ENCODE results near the gene CDK15.

Gene CDK15

DNA sequence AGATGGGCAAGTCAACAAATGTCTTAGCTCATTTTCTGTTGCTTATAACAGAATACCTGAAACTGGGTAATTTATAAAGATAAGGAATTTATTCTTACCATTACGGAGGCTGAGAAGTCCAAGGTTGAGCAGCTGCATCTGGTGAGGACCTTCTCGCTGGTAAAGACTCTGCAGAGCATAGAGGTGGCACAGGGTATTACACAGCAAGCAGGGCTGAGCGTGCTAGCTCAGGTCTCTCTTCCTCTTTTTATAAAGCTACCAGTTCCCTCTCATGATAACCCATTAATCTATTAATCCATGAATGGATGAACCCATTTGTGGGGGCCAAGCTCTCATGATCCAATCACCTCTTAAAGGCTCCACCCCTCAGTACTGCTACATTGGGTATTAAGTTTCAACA is 109.1 kb downstream of the CDK15 start:
- no peak for DNase-seq

- DNase-seq = no peak
Observed at GRCh38 chr2:201916565-201916964, 110.2 kb downstream of the CDK15 start.

DNA sequence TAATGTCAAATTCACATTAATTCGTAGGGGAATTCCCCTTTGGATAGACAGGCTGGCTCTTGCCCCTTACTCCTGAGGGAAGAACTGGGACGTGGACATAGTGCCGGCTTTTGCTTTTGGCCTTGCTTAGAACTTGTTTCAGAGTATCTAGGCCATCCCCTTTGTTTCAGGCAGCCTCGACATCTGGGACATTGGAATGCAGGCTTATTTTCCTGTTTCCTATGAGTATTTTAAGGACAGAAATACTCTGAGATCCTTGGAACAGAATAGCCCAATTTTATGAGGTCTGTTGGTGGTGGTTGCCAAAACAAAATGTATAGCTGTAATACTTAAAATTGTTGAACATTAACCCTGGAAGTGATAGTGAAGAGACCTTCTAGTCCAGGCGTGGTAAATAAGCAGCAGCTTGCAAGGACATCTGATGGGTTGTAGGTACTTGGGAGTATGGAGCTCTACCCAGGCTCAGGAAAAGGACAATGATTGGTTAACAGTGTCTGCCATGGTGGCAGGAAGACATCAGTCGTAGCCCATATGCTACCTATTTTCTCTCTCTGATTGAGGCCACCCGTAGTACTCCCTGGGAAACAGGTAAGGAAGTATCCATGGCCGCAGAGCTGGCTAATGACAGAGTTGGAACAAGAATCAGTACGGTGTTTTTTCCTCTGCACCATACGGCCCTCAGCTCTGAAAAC is 112.4 kb downstream of the CDK15 start:
- DNase-seq = no peak

GRCh38 chr2:201919308-201919634 is 112.9 kb downstream of the CDK15 start:
- no peak for DNase-seq

DNA sequence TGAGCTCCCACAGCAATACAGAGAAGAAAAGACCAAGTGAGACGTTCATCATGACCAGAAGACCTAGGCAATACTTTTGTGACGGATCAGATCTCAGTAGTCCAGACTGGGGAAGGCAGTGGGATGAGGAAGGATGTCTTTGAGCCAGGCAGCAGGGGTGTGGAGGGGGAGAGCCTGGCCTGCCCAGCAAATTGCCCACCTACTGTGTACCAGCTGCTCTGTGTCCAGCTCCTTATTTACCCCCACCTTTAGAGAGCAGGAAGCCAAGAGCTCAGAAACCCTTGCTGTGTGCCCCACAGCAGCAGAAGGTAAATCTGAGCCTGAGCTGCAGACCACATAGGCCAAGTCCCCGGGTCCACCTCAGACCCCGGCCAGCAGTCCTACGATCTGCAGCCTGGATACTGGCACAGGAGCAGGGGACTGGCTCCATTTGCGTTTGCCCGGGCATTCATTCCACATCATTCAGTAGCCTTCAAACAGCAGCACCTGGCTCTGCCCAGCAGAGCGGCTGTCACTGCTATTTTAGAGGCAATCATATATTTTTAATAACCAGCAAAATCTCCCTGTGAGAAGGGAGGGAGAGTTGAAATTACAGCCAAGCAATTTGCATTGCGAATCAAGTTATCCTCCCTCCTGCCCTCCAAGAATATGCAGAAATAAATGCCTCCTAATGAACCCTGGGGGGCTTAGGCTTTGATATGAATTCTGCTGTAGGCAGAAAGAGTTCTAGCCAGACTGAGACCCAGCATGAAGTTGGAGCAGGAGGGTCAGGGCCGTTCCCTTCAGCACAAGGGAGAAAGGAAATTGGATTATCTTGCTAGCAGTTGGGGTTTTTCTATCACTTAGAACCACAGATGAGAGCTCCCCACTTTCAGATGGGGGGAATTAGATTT is 117.3 kb downstream of the CDK15 start:
- DNase-seq = no peak

DNA sequence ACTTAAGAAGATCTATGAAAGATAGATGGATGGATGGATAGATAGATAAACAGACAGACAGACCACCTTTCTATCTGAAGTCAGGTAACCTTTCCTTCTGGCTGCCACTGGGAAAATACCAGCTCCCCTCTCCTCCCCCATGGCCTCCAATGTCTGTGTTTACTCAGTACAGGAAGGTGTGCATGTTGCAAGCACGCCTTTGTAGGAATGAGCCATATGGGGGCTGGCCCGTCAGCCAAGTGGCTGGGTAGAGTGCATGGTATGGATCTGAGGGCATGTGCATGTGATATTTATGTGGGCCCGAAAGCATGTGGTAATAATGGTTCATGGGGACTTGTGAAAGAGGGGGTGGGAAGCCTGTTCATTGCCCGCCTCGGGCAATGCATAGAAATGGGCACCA is 118.1 kb downstream of the CDK15 start:
- no peak for DNase-seq

DNA sequence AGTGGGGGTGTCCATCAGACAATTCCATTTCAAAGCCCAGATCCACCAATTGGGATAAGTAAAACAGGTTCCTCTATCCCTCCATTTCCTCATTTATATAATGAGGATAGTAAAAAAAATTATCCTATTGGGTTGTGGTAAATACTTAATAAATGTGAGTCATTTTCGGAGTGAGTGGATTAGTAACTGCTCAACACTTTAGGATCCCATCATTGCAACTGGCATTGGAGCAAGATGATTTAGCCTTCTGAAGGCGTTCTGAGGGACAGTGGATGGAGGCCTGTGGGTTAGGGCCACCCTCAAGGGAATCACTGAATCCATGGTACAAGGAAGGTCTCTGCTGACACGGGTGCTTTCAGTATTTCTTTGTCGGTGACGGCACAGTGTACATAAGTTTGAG is 118.7 kb downstream of the CDK15 start:
- DNase-seq = no peak

DNA sequence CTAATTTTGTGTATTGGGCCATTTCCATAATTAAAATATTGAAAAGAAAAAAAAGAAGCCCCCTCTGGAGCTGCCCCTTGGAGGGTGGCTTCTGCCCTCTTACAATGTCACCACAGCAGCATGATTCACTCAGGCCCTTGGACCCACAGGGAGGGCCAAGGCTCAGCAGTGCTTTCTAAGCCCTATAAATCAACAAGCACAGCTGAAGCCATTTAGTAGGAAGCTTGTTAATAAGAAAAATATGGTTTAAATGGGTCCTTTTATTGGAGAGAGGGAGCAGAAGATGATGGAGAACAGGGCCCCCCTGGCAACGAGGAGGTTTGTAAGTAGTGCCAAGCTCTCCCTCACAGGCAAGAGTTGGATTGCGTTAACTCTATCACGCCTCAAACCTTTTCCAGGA is 119.7 kb downstream of the CDK15 start:
- no peak for DNase-seq

GRCh38 chr2:201928363-201928762 is 122.0 kb downstream of the CDK15 start:
- DNase-seq = no peak

DNA sequence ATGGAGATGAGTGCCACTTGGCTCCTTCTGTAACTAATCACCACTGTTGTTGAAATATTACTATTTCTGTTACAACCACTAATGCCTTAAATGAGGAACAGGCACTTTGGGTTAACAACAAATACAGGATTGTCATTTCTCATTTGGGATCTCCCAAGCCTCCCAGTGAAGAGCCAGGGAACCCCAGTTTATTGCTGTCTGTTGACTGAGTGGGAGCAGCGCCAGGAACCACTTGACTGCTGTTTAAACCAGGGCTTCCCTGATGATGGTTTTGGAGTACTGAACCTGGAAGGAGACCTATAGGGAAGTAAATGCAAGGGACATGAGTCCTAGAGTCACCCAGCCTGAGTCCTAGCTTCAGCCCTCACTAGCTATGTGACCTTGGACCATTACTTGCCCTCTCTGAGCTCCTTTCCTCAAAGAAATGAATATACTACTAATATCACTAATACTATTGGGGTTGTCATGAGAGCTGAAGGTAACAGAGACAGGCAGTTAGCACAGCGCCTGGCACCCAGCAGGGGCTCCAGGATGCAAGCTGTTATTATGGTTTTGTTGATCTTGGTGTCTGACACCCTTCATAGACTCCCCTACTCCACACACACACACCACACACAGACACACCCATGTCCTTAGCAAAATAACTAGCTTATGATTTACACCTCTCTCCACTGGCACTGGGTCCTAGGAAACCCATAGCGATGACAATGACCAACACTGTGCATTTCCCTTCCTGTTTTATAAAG is 123.1 kb downstream of the CDK15 start:
- DNase-seq = no peak

DNA sequence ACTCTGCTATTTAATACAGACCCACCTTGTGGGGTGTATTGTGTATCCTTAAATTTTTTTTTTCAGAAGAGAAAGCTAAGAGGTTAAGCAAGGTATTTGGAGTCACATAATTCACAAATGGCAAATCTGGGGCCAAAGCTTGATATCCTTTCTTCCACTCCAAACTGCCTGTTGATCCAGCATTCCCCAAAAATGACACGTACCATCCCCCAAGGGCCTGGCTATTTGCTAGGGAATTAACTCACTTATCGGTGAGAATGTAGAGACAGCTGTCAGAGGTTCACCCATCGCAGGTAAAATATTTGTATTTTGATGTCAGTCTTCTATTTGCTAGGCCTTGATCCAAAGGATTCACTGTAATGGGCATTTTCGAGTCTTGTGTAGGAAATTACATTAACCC is 123.7 kb downstream of the CDK15 start:
- no peak for DNase-seq

- DNase-seq = no peak
Observed at GRCh38 chr2:201930831-201931230, 124.5 kb downstream of the CDK15 start.

DNA sequence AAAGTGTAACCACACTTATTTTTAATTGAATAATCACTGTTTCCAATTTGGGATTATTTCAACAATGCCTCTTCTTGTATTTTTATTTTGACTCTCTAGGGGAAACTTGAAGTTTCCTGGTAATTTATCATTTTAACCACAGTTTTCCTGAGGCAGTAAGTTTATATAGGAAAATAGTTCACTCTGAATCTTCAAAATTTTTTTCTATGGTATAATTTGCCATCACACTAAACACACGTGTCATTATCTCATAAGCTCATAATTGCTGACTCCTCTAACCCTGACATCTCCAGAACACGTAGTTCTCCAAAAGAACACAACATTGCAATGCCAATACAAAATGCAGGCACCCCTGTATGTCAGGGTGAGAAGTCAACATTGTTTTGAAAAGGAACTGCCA is 125.1 kb downstream of the CDK15 start:
- no peak for DNase-seq

- DNase-seq = no peak
Observed at GRCh38 chr2:201931951-201932350, 125.6 kb downstream of the CDK15 start.

- DNase-seq = no peak
Observed at GRCh38 chr2:201932511-201932910, 126.2 kb downstream of the CDK15 start.

DNA sequence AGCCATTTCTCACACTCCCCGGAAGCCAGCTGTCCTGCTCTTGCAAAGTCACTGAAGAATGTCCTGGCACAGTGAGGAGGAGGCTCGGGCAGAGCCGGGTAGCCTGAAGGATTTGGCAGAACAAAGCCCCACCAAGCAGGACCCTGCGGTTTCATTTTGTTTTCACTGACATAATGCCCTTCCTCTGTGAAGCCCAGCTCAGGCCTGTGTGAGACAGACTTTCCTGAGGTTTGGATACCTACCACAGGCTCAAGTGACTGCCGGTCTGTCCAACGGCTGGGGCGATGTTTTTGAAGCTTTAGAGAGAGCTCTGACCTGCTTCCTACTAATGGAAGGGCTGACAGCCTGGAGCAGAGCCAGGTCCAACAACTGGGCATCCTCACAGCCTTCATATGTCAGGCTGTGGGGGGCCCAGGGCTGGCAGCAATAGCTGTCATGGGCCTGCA is 127.5 kb downstream of the CDK15 start:
- no peak for DNase-seq

GRCh38 chr2:201936817-201937216 is 130.5 kb downstream of the CDK15 start:
- no peak for DNase-seq

GRCh38 chr2:201937343-201937742 is 131.0 kb downstream of the CDK15 start:
- no peak for DNase-seq

DNA sequence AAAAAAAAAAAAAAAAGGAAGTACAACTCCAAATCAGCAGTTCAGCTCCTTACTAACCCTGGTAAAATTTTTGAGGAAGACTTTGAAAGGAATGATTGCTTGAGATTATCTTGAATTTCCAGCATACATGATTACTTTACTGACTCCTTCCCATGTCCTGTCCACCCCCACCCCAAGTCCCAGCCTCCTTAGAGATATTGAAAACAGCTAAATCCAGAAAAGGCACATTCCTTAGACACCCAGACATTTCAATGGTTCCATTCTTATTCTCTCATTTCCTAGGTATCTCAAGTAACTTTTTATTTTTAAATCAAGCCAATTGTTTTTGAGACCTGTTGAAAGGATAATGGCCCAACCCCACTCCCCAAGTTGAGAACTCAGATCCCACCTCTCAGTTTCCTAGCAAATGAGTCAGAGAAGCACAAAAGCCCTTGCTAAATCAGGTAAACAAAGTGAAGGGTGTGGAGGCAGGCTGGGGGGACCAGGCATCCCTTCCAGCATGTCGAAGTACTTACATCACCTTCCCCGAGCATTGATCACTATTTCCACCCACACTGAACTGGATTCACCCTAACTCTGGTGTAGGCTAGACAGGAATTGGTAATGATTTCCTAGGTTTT is 131.9 kb downstream of the CDK15 start:
- no peak for DNase-seq

DNA sequence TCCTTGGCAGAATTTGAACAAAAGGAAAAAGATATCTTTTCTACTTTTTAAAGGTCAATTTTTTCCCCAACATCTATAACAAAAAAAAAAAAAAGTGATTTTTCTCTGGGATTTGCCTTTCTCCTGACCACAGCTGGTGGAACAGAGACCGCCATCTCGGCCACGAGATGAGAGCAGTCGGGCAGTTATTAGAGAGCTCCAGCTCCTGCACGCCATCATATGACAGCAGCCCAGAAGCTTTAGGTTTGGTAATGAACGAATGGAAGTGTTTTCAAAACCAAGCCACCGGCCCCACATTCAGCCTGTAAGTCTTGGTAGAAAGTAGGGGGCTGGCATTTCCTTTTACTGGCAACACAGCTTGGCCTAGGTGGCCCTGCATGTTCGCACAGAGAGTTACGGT is 132.4 kb downstream of the CDK15 start:
- no peak for DNase-seq

DNA sequence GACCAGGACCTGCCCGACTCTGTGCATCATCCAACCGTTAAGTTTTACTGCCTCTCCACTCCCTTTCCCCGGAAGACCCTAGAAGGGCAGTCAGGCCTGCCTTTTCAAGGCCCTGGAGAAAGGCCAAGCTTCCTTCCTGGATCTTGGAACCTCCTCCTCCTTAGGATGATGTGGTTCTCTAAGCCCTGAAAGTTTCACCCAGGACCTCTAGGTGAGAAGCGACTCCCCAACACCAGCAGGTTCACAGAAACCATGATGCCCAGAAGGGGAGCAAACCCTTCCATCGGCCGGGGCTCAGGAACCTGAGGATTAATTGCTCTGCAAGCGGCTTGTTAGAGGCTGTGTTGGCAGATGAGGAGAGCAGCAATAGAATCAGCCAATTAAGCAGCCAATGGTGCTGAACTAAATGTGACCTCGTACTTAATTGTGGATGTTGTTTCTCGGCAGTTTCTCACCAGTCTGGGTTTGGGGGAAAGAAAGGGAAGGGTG is 133.2 kb downstream of the CDK15 start:
- DNase-seq = no peak

DNA sequence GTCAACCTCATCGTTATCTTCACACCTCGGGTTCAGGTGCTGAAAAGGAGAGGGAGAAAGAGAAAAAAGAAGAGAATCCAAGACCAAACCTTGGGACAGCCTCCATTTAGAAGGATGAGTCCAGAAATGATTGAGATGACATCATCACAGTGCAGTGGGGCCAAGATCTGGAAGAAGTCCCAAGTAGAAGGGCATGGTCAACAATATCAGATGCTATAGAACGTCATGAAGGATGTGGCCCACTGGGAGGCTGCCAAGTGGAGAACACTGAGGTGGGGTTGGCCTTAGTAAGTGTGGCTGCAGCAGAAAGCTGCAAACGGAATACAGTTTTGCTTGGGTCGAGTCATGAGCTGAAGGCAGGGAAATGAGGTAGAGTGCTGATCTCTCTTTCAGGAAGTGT is 136.2 kb downstream of the CDK15 start:
- DNase-seq = no peak
